Adrenal gland (tissue), 12 donors: Measurements from ENCODE around the gene NTSR2. TPM values are rescaled to one million over a fixed set of nuclear protein-coding genes. Genes with fewer than 3 reads are reported as not detected.
A peak's percentile ranks its signal among the peaks of the same experiment; 100 is the strongest.

Experiments
- DNase-seq, 7 donors: peaks; one replicate each; pipeline ENCODE4 v3.0.0-alpha.2; 2019 to 2020
- H3K27ac ChIP-seq, 5 donors: fragments of 200-600 bp; sonication (generic) in 4 of 5; 1 replicate in 3 of 5; 2 replicates in 2 of 5; pipeline versions ENCODE4 v1.5.1 to v1.8.0; 2016 to 2020; ENCODE audit warnings: mild to moderate bottlenecking in 1 of 5
- H3K27me3 ChIP-seq: fragments of 200-600 bp; 2 replicates; pipeline ENCODE4 v1.8.0; 2021
- H3K36me3 ChIP-seq, 2 donors: fragments of 200-600 bp; replicated peaks in 1 of 2; 1 replicate in 1 of 2; 2 replicates in 1 of 2; pipeline versions ENCODE4 v1.5.1 to v1.8.0; 2018 to 2022
- H3K4me1 ChIP-seq, 2 donors: fragments of 200-600 bp; replicated peaks in 1 of 2; 1 replicate in 1 of 2; 2 replicates in 1 of 2; pipeline versions ENCODE4 v1.5.1 to v1.8.0; 2018 to 2021
- H3K4me3 ChIP-seq, 4 donors: fragments of 200-600 bp; sonication (generic) in 3 of 4; one replicate each; pipeline ENCODE4 v1.5.1; 2016 to 2018
- H3K9me3 ChIP-seq, 3 donors: fragments of 200-600 bp; sonication (generic) in 1 of 3; replicated peaks in 1 of 3; 1 replicate in 2 of 3; 2 replicates in 1 of 3; pipeline versions ENCODE4 v1.5.1 to v1.8.0; 2016 to 2021
- POLR2A ChIP-seq, 2 donors: fragments of 450-650 bp; IDR thresholded peaks; one replicate each; pipeline ENCODE4 v1.6.1; 2017; ENCODE audit warnings: antibody characterized with exemption in 2 of 2, mild to moderate bottlenecking in 2 of 2, moderate library complexity in 1 of 2
- WGBS, 4 donors: extraction: QIAGEN DNeasy Blood & Tissue Kit in 2 of 4; methylation state at CpG; one replicate each; pipeline versions ENCODE4 v1.1.5 to v1.1.7; 2013 to 2017; 5-methylcytosine and 5-hydroxymethylcytosine counted together
- intact Hi-C, 2 donors: fragments of 100-400 bp; cut with DNase I; formaldehyde crosslinking; loops; one replicate each; pipeline versions ENCODE4 v1.14.1 to v1.15.0; 2022 to 2023
- polyA plus RNA-seq, 3 donors: library from polyadenylated mRNA; stranded (reverse); fragments of 200-250 nt in 2 of 3; fragments of 350-450 nt in 1 of 3; fragmentation: Illumina TruSeq in 1 of 3; extraction: RNeasy Lipid Tissue Mini Kit (QIAGEN cat#74804) in 1 of 3; gene quantifications; one replicate each; pipeline ENCODE4 v1.2.3, GENCODE V29; 2013 to 2014
- total RNA-seq, 9 donors: library from RNA; depleted of rRNA in 4 of 9; stranded (reverse); fragments of >200 nt in 4 of 9; fragments of 120-200 nt in 1 of 9; fragmentation: NEBNext Ultra II Directional in 1 of 9; extraction: Animal tissue kit (Norgen Biotek cat#: 25700) in 1 of 9; gene quantifications; one replicate each; pipeline versions ENCODE4 v1.1.0 to v1.2.4, GENCODE V29; 2013 to 2023
- TF ChIP-seq, protein P1 (sequence below), 6 experiments: fragments of 450-650 bp in 4 of 6; fragments of 200-600 bp in 2 of 6; sonication (generic) in 1 of 6; IDR thresholded peaks; 1 replicate in 5 of 6; 2 replicates in 1 of 6; pipeline versions ENCODE4 v1.5.1 to v1.8.0; 2016 to 2021; ENCODE audit warnings: antibody characterized with exemption in 6 of 6, mild to moderate bottlenecking in 2 of 6, moderate library complexity in 1 of 6
- donor health status: healthy with polysubstance abuse.
- donor health status: Bipolar disorder and iron deficiency.
- donor health status: DM: yes; HTN: yes; CAD: no.
- donor health status: DM: no; HTN: no; CAD: no.
- donor health status: DM: no; HTN: no; CAD: no.
- donor health status: DM: yes; HTN: yes; CAD: no.

NTSR2 gene
- total and polyA plus RNA-seq, 12 donors = 0.06 to 10.3 (median 1.1) TPM

DNA sequence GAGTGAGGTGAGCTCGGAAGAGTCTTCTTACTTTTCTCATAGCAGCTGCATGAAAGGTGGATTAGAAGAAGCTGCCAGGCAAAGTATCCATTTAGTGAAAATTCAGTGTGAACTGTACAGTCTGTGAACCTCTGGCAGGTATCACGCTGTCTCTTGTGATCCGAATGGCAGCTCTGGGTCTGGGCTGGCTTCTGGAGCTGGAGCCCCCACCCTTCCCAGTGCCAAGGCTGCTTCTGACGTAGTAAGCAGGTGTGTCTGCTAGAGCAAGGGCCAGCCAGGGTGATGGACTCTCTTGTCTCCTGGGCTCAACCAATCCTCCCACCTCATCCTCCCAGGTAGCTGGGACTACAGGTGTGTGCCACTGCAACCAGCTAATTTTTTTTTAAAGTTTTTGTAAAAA lies 14.0 kb upstream of the NTSR2 start:
- peaks cover 17 to 28% of the 10 kb centered on the region in 2 donors for H3K4me1 ChIP-seq
- no peak overlapping the region for H3K27ac ChIP-seq
- H3K9me3 ChIP-seq = no peaks in the 10 kb centered on the region
- no peaks in the 10 kb centered on the region for H3K36me3 ChIP-seq
- DNase-seq = no peak
- intact Hi-C loops = loop anchor here (10.0 kb wide), 1 partner anchor 209 kb away; no protein-coding TSS in a partner anchor
- no peak overlapping the region for H3K4me3 ChIP-seq
- 63 to 88% (median 73%) methylated on average over 3 to 4 of the region's 4 CpGs for WGBS, 4 donors
- TF ChIP-seq POLR2A (IDR thresholded peaks at IDR 0.05) = no peak
- TF ChIP-seq, protein P1, sequence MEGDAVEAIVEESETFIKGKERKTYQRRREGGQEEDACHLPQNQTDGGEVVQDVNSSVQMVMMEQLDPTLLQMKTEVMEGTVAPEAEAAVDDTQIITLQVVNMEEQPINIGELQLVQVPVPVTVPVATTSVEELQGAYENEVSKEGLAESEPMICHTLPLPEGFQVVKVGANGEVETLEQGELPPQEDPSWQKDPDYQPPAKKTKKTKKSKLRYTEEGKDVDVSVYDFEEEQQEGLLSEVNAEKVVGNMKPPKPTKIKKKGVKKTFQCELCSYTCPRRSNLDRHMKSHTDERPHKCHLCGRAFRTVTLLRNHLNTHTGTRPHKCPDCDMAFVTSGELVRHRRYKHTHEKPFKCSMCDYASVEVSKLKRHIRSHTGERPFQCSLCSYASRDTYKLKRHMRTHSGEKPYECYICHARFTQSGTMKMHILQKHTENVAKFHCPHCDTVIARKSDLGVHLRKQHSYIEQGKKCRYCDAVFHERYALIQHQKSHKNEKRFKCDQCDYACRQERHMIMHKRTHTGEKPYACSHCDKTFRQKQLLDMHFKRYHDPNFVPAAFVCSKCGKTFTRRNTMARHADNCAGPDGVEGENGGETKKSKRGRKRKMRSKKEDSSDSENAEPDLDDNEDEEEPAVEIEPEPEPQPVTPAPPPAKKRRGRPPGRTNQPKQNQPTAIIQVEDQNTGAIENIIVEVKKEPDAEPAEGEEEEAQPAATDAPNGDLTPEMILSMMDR (IDR thresholded peaks at IDR 0.05) = no peak
- no peaks in the 10 kb centered on the region for H3K27me3 ChIP-seq

DNA sequence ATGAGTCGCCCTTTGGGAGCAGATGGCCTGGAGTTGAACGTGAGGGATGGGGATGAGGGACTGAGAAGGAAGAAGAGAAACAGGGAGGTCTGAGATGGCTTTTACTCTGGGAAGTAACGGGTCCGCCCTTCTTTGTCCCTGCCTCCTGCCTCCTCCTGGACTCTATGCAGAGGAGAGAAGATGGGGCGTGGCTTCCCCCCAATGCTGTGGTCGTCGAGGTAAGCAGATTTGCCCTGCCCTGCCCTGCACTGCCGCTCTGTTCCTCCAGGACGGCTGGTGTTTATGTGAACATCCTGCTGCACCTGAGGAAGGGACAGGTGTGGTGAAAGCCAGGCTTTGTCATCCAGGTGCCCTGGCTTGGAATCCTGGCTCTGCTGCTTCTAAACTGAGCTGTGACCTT lies 13.5 kb upstream of the NTSR2 start:
- WGBS, 4 donors = 57 to 71% (median 63%) methylated on average over 9 of the region's 9 CpGs
- no peak overlapping the region for H3K4me3 ChIP-seq
- no peaks in the 10 kb centered on the region for H3K27me3 ChIP-seq
- no peak overlapping the region for H3K27ac ChIP-seq
- TF ChIP-seq, protein P1 (IDR thresholded peaks at IDR 0.05) = no peak
- no peaks in the 10 kb centered on the region for H3K36me3 ChIP-seq
- no peaks in the 10 kb centered on the region for H3K9me3 ChIP-seq
- no peak for DNase-seq
- H3K4me1 ChIP-seq = peaks cover 12 to 23% of the 10 kb centered on the region in 2 donors
- intact Hi-C loops = loop anchor here (10.0 kb wide), 1 partner anchor 209 kb away; no protein-coding TSS in a partner anchor

DNA sequence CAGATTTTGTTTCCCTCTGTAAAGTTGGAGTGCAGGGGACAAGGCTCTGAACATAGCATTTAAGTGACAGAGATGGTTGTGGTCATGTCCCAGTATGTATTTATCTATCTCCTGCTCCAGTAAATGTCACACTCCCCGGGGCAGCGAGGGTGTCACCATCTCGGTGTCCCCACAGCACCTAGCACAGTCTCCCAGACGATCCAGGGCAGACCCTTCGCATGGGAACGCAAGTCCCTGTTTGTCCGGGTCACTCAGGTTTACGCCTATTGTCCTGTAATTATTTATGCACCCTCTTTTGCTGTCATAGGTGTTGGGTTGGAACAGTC lies 12.6 kb upstream of the NTSR2 start:
- Histone ChIP-seq H3K27ac (no peak overlapping the region), H3K4me3 (no peak overlapping the region), H3K36me3 (no peaks in the 10 kb centered on the region), H3K4me1 (peaks cover 12 to 15% of the 10 kb centered on the region in 2 donors), H3K27me3 (no peaks in the 10 kb centered on the region), H3K9me3 (no peaks in the 10 kb centered on the region)
- intact Hi-C loops = loop anchor here (10.0 kb wide), 1 partner anchor 208 kb away; no protein-coding TSS in a partner anchor
- no peak for DNase-seq
- 87 to 96% (median 93%) methylated on average over 8 of the region's 8 CpGs for WGBS, 4 donors
- TF ChIP-seq, protein P1 (IDR thresholded peaks at IDR 0.05) = no peak
- TF ChIP-seq POLR2A (IDR thresholded peaks at IDR 0.05) = no peak

DNA sequence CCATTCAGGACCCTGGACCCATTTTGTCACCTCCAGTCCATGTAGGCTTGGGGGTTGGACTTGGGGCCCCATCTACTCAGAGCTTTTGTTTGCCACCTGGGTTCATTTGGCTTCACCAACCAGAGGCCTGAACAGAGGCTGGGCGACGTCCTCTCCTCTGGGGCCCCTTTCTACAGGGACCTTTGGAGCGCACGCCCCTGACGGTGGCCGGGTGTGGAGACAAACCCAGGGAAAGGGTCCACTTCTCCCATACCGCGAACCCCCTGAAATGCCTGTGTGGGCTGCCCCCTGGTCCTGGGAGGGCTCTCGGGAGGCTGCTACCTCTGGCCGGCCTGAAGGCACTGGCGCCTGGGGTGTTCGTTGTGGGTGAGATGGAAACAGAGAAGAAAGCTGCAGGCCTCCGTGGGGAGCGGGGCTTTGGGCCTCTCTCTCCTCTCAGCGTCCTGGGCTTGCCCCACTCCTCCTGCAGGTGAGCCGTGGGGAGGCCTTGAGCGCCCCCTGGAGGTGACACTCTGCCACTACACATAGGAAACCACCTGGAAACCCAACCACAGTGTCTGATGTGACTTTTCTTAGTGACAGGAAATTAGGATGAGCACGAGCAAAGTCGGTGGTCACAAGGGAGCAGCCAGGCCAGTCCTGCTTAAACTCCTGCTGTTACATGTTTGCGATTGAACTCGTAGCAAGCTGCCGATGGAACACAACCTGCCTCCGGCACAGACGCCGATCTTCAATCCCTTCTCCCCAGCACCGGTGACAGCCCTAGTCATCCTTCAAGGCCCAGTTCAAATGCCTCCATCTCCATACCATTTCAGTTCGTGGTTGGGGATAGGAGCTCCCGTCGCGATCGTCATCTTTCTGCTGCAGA lies 12.0 kb upstream of the NTSR2 start:
- DNase-seq = peak in 6 of 7 donors; percentile 33 to 76 (median 54)
- intact Hi-C loops = loop anchor here (10.0 kb wide), 1 partner anchor 207 kb away; no protein-coding TSS in a partner anchor
- H3K4me1 ChIP-seq = peaks cover 12 to 15% of the 10 kb centered on the region in 2 donors
- no peak overlapping the region for H3K4me3 ChIP-seq
- no peaks in the 10 kb centered on the region for H3K9me3 ChIP-seq
- no peak overlapping the region for H3K27ac ChIP-seq
- no peaks in the 10 kb centered on the region for H3K27me3 ChIP-seq
- H3K36me3 ChIP-seq = no peaks in the 10 kb centered on the region
- 64 to 75% (median 67%) methylated on average over 23 to 31 of the region's 31 CpGs for WGBS, 4 donors
- TF ChIP-seq, protein P1 (IDR thresholded peaks at IDR 0.05) = peak; percentile 65 to 88 (median 74)
- TF ChIP-seq POLR2A (IDR thresholded peaks at IDR 0.05) = no peak
